Sciatic nerve (tissue), 2 donors: ENCODE measurements around the gene PHLPP1. TPM values are rescaled to one million over a fixed set of nuclear protein-coding genes. Genes with fewer than 3 reads are reported as not detected.

Source experiments
- ATAC-seq: fragments of 200-7000 bp; cut with Tn5 transposase; one replicate; pipeline ENCODE4 v1.9.1; 2020; ENCODE audit warnings: mild to moderate bottlenecking, moderate library complexity
- DNase-seq: peaks from one replicate; pipeline ENCODE4 v3.0.0-alpha.2; 2020; ENCODE audit warnings: low spot score
- intact Hi-C: fragments of 100-400 bp; cut with DNase I; formaldehyde crosslinking; loops from one replicate; pipeline ENCODE4 v1.14.2; 2022
- total RNA-seq: library from RNA; stranded (reverse); fragmentation: NEBNext Ultra II Directional; extraction: Animal tissue kit (Norgen Biotek cat#: 25700); gene quantifications from one replicate; pipeline ENCODE4 v1.2.1, GENCODE V29; 2021
- donor health status: DM: no; HTN: no; CAD: no.
- donor health status: DM: no; HTN: no; CAD: no.

PHLPP1 gene
- total RNA-seq, 1 donor from 2014 or later: 23.8 TPM

GRCh38 chr18:62828091-62828640 lies 112.8 kb downstream of the PHLPP1 start:
- ATAC-seq (no peak), DNase-seq (no peak)
- intact Hi-C loops: no loop called here

- intact Hi-C loops: no loop called here
- DNase-seq (no peak), ATAC-seq (no peak)
Observed at GRCh38 chr18:62828852-62829251, 113.5 kb downstream of the PHLPP1 start.

GRCh38 chr18:62829936-62830335 lies 114.6 kb downstream of the PHLPP1 start:
- no peak for DNase-seq
- intact Hi-C loops: no loop called here

GRCh38 chr18:62832282-62832681 lies 116.9 kb downstream of the PHLPP1 start:
- DNase-seq (no peak), ATAC-seq (no peak)
- intact Hi-C loops: no loop called here

More at GRCh38 chr18:62829936-62830335, 114.6 kb downstream of the PHLPP1 start:
- ATAC-seq: no peak

GRCh38 chr18:62833494-62833893 lies 118.2 kb downstream of the PHLPP1 start:
- no peak for ATAC-seq
- intact Hi-C loops: no loop called here
- DNase-seq: no peak

GRCh38 chr18:62834715-62835114 lies 119.4 kb downstream of the PHLPP1 start:
- DNase-seq (no peak), ATAC-seq (no peak)
- intact Hi-C loops: no loop called here

- DNase-seq (no peak), ATAC-seq (no peak)
- intact Hi-C loops: no loop called here
Observed at GRCh38 chr18:62837011-62837410, 121.7 kb downstream of the PHLPP1 start.

GRCh38 chr18:62838475-62839098 lies 123.2 kb downstream of the PHLPP1 start:
- no peak for ATAC-seq
- intact Hi-C loops: no loop called here
- no peak for DNase-seq

- ATAC-seq (no peak), DNase-seq (no peak)
- intact Hi-C loops: no loop called here
Observed at GRCh38 chr18:62839874-62840713, 124.8 kb downstream of the PHLPP1 start.

- intact Hi-C loops: loop anchor here (1.0 kb wide), 1 partner anchor 18 kb away; no protein-coding TSS in a partner anchor
- no peak for DNase-seq
- no peak for ATAC-seq
Observed at GRCh38 chr18:62841405-62841804, 126.1 kb downstream of the PHLPP1 start.

- intact Hi-C loops: no loop called here
- ATAC-seq (no peak), DNase-seq (no peak)
Observed at GRCh38 chr18:62842898-62843297, 127.6 kb downstream of the PHLPP1 start.

GRCh38 chr18:62844850-62845643 lies 129.7 kb downstream of the PHLPP1 start:
- ATAC-seq (no peak), DNase-seq (no peak)
- intact Hi-C loops: no loop called here

GRCh38 chr18:62846313-62846712 lies 131.0 kb downstream of the PHLPP1 start:
- no peak for ATAC-seq
- intact Hi-C loops: no loop called here
- DNase-seq: no peak

- intact Hi-C loops: no loop called here
- DNase-seq (no peak), ATAC-seq (no peak)
Observed at GRCh38 chr18:62847081-62847480, 131.7 kb downstream of the PHLPP1 start.

GRCh38 chr18:62848946-62849345 lies 133.6 kb downstream of the PHLPP1 start:
- no peak for DNase-seq
- intact Hi-C loops: no loop called here
- no peak for ATAC-seq

- ATAC-seq (no peak), DNase-seq (no peak)
- intact Hi-C loops: no loop called here
Observed at GRCh38 chr18:62850619-62851306, 135.4 kb downstream of the PHLPP1 start.

GRCh38 chr18:62852851-62853250 lies 137.5 kb downstream of the PHLPP1 start:
- intact Hi-C loops: no loop called here

GRCh38 chr18:62856294-62856693 lies 141.0 kb downstream of the PHLPP1 start:
- no peak for DNase-seq
- no peak for ATAC-seq
- intact Hi-C loops: loop anchor here (1.0 kb wide), 1 partner anchor 36 kb away; no protein-coding TSS in a partner anchor

More at GRCh38 chr18:62852851-62853250, 137.5 kb downstream of the PHLPP1 start:
- no peak for ATAC-seq
- DNase-seq: no peak
